NCI-H1694 treated with DMSO at 0.1 percent for 48 hours (cell line): ENCODE measurements around the gene CPED1.
A peak's percentile ranks its signal among the peaks of the same experiment; 100 is the strongest.
"Not testable (repeated sequence)": the region's sequence is repeated elsewhere in the genome, so short reads cannot be mapped to it uniquely, and the experiment has no call there.

Source experiments
- DNase-seq: peaks from one replicate; lab custom pipeline; 2025; lab: John Stamatoyannopoulos, UW

The CPED1 gene

DNA sequence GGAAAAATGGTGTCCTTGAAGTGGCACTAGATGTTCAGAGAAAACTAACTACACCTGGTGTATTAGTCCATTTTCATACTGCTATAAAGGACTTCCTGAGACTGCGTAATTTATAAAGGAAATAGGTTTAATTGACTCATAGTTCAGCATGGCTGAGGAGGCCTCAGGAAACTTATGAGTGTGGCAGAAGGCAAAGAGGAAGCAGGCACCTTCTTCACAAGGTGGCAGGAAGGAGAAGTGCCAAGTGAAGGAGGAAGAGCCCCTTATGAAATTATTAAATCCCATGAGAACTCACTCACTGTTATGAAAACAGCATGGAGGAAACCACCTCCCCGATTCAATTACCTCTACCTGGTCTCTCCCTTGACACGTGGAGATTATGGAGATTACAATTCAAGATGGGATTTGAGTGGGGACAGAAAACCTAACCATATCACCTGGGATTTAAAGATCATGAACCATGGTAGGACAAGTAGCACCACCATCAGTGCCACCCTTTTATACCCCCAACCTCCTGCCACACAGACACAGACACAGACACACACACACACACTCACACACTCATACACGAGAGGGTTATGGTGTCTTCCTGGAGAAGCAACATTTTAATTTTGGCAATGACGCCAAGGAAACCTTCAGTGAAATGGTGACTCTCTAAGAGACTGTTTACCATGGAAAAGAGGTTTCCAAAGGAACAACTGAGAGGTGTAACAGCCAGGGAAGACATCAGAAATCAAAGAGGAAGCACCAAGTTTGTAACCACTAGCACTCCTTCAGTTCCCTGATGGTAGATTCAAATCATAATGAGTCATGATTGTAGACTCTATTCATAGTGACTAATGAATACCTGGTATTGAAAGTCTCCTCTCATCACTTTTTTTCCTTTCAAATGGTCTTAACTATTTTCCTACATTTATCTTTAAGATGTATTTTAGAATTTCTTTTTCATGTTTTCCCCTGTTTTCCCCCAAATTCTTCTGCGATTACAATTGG lies 298.5 kb downstream of the CPED1 start:
- no peak for DNase-seq

GRCh38 chr7:121288894-121289293 lies 300.4 kb downstream of the CPED1 start:
- DNase-seq, result no peak

DNA sequence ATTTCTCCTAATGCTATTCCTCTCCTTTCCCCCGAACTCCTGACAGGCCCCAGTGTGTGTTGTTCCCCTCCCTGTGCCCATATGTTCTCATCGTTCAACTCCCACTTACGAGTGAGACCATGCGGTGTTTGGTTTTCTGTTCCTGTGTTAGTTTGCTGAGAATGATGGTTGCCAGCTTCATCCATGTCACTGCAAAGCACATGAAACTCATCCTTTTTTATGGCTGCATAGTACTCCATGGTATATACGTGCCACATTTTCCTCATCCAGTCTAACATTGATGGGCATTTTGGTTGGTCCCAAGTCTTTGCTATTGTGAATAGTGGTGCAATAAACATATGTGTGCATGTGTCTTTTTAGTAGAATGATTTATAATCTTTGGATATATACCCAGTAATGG lies 301.4 kb downstream of the CPED1 start:
- DNase-seq, result not testable (repeated sequence)

DNA sequence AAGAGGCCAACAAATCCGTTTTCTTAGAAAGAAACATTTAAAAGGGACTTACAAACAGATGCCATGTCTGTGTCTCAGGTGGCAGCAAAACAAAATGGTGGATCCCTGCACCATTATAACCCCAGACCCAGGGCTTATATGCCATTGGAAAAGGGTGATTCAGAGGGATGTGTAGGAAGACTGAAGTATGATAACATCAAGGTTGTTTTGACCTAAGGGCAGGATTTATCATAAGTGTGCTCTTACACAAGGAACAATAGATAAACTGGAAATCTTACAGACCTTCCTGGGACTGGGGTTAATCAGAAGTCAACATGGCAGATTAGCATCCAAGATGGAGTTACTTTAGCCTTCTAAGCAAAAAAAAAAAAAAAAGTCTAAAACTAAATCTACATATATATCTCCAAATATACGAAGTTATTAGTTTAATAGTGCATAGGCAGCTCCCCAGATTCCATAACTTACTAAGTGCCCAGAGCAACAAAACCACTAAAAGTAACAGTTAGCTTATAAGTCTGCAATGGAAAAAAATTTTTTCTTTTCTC lies 306.0 kb downstream of the CPED1 start:
- no peak for DNase-seq

DNA sequence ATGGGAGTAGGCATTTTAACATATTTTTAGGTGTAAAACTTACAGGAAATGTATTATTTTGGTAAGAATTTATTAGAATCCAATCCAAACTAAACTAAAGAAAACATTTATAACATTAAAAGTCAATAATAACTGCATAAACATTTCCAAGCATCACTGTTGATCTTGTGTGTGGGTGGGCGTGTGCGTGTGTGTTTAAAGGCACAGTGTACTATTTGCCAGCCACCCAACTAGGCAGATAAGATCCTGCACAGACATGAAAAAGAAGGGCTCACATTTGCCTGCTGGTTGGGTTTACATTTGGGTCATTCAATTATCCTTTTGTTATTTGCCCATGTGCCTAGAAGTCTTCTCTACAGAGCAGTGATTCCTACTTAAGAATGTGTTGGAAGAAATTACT lies 309.3 kb downstream of the CPED1 start:
- no peak for DNase-seq

- DNase-seq, result no peak
Measured at GRCh38 chr7:121298831-121299239, 310.3 kb downstream of the CPED1 start.

DNA sequence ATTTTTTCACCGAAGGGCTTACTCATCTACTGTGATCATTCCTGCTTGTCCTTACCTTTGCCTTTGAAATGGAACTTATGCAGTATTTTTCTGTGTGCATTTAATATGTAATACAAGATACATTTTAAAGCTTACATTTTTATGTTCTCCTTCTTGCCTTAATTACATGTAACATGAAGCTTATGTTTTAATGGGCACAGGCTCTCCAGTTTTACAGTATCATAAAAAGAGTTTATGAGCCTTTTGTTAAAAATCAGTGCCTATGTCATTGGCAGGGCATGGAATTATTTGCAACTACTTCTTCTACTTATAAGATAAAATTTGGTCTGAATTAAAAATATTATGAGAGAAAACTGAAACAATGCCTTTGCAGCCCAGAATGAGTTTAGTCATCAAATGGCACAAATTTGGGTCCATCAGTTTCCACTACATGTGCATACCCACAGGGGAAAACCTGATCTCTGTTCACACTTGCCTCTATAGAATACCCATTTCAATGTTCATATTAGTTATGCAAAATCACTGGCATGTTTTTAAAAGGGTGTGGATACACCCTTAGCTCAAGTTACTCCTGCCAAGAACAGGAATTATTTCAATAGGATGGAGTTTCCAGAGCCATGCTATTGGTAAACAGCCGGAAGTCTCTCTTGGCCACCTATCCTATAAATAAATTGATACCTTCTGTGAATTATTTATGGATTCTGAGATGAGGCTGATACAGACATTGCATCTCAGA lies 312.3 kb downstream of the CPED1 start:
- DNase-seq, result no peak

DNA sequence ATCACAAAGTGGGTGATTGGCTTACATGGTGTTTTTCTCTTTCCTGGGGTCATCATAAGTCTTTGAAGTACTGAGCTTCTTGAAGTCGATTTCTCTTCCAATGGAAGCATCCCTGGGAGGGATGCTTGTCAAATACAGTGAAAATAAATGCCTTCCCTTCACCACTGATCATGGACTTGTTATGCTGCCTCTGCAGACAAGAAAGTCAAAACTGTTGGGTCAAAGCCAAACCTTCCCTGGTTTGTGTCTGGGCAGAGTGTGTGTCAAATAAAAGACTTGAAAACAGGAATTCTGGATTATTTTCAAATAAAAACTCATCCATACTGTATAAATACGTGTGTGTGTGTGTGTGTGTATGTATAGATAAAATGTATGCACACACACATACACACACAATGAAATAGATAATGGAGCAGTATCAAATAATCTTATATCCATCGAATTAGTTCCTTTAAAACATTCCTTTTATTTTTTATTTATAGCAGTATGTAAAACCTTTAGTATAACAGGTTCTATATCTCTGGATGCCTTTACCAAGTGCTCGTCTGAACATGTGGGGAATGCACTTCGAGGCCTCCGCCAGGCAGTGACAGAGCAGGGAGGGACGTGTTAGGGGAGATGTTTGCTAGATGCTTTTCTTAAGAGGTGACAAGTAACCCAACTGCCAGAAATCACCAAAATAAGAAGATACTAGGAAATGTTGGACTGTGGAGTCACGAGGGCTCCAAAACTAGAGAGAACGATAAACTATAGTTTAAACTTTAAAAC lies 313.1 kb downstream of the CPED1 start:
- no peak for DNase-seq

DNA sequence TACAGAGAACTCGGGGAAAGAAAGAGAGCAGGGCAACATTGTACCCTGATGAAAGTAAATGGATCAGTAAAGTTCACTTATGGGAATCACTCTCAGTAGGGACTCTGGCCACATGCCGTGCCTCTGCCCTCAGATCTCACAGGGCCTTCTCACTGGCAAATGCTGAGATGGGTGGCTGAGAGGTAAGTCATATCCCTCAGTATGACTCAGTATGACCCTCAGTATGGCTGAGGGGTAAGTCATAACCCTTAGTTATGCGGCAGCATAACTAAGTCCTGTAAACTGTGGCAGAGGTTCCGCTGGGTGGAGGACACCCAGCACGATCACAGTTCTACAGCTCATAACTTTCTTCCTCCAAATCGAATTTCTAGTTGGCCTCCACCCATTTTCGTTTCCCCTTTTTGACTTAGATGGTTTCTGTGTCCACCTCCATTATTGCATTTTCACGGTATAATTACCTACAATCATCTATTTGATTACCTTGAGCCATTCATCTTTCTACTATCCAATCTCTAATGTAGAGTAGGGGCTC lies 313.8 kb downstream of the CPED1 start:
- no peak for DNase-seq

DNA sequence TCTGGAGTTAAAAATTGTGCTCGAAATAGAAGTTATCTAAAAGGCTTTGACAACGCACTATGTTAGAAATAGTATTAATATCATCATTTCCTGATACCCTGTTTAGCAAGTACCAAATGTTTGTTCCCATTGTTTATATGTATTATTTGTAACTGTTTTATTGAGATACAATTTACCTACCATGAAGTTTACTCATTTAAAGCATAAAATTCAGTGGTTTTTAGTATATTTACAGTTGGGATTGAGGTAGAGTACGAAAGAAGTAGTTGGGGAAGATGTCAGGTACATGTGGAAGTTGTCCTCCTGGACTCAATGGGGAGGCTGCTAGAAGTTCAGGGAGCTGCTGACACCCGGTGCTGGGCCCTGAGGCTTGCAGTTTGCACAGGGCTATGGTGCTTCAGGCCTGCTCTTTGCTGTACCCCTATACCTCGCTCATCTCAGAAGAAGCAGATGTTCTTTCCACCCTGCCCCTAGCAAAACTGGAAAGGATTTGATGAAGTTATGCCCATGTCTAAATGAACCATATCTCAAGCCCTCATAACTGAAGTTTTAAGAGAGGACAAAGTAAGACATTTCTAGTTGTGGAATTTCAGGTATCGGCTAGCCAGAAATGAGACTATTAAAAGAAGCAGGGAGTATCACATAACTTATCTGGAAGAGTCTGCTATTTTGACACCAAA lies 315.1 kb downstream of the CPED1 start:
- no peak for DNase-seq

DNA sequence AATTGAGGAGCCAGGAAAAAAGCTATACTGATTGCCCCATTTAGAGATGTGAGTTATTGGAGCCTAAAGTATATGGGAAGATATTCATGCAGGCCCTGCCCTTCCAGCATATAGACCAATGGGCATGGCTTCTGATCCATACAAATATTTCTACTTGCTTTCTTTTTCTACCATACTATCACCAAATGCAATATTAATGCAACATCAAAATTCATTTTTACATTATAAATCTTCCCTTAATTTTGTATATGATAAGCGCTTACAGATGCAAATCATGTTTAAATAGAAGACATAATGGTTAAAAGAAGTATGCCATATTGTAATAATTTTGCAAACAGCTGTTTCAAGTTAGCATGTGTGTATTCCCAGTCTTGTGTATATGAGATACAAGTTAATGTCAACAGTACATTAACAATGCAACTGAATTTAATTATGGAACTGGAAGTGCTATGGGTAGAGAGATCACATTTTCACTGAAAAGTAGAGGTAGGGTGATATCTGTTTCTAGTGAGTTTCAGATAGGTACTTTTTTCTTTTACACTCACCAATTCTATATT lies 315.7 kb downstream of the CPED1 start:
- no peak for DNase-seq

GRCh38 chr7:121305109-121305508 lies 316.6 kb downstream of the CPED1 start:
- DNase-seq, result no peak

GRCh38 chr7:121306565-121306964 lies 318.1 kb downstream of the CPED1 start:
- DNase-seq, result no peak

GRCh38 chr7:121307021-121307574 lies 318.6 kb downstream of the CPED1 start:
- DNase-seq, result no peak

DNA sequence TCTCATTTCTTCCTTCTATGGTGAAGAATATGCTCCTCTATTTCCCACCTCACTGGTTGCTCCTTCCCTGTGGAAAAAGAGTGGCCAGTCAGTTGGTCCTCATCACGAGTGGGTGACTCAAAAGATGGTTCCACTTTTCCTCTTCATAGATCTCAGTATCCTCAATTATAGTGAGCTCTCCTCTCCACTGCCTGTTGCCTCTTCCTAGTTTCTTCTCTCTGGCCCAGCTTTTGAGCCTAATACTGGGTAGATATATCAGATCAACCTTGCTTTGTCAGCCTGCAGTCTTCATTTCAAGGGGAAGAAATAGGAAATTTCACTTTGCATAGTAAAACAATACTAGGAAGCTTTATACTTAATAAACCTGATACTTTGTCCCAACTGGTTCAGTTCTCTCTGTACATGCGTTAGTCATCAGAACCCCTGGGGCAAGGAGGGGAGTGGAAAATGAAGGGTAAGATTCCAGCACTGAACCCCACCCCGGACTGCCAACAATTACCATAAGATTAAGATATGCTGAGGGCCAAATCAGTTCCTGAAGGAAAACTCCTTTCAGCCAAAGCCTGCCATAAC lies 324.8 kb downstream of the CPED1 start:
- no peak for DNase-seq

DNA sequence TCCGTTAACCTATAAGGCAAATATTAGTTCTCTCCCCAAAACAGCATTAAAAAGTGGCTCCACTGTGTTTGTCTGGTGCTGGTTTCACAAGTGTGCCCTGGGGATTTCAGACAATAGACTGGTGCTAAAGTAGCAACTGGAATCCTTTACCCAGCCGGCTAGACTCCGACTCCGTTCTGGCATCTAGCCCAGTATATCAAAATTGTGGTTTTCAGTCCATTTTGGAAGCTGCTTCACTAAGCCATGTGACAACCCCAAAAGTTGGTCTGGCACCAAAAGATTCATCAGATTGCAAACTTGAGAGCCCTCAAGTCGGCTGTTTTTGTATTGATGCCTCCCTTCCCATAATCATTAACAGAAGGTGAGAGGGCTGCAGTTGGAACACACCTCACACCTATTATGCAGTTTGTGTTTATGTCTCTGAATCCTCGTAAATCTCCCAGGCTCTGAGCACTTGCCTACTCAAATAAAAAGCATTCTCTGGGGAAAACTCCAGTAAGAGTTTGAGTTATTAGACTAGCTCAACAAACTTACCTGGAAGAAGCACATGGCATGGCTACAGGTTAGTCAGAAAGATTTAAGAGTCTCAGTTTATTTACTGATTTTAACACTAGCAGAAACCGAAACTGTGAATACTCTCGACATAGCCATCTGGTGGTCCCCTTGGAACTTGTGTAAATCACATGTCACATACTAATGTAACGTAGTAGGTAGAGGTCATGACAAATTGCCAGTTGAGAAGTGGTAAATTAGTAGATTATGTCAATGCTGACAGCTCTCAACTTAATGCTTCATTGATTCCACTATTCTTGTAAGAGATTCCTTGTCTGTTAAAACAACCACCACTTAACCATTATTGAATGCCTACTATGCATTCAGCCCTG lies 325.5 kb downstream of the CPED1 start:
- DNase-seq, result peak; percentile 83

GRCh38 chr7:121315170-121315569 lies 326.7 kb downstream of the CPED1 start:
- DNase-seq, result not testable (repeated sequence)

DNA sequence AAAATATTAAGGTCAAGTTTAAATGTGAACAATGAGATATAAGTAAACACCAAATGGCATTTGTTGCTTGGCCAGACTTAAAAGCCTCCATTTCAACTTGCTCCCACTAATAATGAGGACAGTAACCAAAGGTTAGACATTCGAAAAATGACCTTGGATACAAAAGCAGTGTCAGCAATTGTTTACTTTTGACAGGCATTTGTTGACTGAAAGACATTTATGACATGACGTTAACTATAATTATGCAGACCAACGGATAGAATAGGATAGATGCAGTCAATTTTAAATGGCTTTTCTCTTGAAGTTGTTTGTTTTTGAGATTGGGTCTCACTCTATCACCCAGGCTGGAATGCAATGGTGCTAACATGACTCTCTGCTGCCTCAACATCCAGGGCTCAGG lies 333.9 kb downstream of the CPED1 start:
- no peak for DNase-seq
